C4-2B (cell line): ENCODE data around the gene PFKFB4.

Experiments used
- ZFX ChIP-seq: fragments of 450-650 bp; IDR thresholded peaks from 2 replicates; pipeline ENCODE4 v1.6.1; 2017
- TF ChIP-seq, protein P1 (sequence below): fragments of 450-650 bp; conservative IDR thresholded peaks from 2 replicates; pipeline ENCODE4 v1.5.1; 2017; ENCODE audit warnings: mild to moderate bottlenecking

- TF ChIP-seq, protein P1, sequence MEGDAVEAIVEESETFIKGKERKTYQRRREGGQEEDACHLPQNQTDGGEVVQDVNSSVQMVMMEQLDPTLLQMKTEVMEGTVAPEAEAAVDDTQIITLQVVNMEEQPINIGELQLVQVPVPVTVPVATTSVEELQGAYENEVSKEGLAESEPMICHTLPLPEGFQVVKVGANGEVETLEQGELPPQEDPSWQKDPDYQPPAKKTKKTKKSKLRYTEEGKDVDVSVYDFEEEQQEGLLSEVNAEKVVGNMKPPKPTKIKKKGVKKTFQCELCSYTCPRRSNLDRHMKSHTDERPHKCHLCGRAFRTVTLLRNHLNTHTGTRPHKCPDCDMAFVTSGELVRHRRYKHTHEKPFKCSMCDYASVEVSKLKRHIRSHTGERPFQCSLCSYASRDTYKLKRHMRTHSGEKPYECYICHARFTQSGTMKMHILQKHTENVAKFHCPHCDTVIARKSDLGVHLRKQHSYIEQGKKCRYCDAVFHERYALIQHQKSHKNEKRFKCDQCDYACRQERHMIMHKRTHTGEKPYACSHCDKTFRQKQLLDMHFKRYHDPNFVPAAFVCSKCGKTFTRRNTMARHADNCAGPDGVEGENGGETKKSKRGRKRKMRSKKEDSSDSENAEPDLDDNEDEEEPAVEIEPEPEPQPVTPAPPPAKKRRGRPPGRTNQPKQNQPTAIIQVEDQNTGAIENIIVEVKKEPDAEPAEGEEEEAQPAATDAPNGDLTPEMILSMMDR: no peak
- TF ChIP-seq ZFX: no peak
Measured at GRCh38 chr3:48601622-48601994, 45.0 kb upstream of the PFKFB4 start.
